NAMALWA (cell line): ENCODE measurements around the gene UBTF.
A peak's percentile ranks its signal among the peaks of the same experiment; 100 is the strongest.

Source experiments
- DNase-seq: peaks from one replicate; pipeline ENCODE4 v3.0.0-alpha.2; 2015; ENCODE audit warnings: low spot score

The UBTF gene

GRCh38 chr17:44219616-44220212 lies at the start of gene UBTF:
TSS of gene UBTF (minus strand) at chr17:44219675. CDS start at chr17:44218229, 1,446 bp downstream.
- DNase-seq: peak; percentile 70

DNA sequence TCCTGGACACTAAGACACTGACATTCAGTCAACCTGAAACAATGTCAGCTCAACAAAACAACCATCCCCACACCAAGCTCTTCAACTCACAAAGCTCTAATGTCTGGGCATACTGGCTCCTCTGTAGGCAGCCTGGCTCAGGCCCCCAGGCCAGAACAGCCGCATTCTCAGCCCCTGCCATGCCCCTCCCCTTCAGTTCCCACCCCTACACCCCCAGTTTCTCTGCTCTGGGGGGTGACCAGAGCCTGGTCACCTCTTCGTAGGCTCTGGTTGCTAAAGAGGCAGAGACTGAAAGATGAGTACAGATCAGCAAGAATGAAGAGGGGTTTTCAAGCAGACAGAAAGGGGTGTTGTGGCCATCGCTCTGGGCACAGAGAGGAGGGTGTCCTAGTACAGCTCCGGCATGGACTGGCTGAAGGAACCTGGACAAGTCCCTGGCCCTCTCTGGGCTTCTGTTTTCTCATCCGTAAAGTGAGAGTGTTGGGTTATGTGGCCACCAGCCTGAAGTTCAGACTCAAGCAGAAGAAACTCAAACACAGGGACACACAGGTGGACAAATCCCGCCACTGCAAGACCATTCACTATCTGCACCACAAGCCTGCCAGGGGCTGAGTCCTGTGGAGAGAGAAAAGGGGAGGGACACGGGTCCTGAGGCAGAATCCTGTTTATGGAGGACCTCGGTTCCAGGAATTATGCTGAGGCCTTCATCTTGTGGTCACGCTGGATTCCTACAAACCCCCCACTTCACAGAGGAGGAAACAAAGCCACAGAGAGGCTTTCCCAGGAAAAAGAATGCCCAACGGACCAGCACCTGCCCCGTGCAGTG lies 49.4 kb upstream of the UBTF start:
- no peak for DNase-seq

DNA sequence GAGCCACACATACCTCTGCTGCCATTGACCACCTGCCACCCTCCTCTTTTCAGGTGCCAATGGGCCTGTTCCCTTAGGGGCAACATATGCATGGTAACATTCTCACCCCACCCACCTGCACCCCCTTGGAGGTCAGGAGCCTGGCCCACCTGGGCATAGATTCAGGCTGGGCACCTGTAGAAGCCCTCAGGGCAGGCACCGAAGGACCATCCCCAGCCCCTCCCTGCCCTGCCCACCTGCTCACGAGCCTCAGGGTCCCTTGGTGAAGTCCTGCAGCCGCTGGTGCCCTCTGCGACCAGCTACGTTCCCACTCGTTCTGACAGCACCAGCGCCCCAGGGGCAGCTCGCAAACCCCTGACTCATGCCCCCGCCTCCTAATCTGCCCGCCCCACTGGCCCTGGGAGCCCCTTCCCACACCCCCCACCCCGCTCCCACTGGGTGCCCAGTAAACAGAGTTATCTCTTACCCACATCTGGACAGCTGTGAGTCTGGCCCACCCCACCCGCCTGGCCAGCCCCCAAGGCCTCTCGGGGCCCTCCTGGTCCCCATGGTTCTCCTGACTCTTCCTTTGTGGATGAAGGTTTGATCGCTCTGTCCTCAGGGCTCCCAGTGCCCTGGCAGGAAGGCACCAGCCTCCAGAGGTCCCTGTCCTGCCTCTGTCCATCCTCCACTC lies 48.5 kb upstream of the UBTF start, which contains the start of gene SLC4A1:
SLC4A1 (minus strand) TSS at position 318 of the 673 bp plus-strand sequence. CDS start 5,269 bp downstream, outside the sequence.
- DNase-seq: no peak

DNA sequence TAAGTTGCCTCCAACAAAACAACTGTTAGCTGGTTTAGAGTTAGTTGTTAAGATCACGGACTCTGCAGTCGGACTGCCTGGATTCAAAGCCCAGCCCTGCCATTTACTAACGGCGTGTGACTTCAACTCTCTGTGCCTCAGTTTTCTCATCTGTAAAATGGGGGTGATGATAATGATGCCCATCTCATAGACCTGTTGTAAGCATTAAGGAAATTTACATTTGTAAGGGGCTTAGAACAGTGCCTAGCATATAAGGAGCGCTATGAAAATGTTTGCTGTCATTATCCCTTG lies 47.6 kb upstream of the UBTF start:
- no peak for DNase-seq

GRCh38 chr17:44266402-44267164 lies 47.1 kb upstream of the UBTF start:
- no peak for DNase-seq

DNA sequence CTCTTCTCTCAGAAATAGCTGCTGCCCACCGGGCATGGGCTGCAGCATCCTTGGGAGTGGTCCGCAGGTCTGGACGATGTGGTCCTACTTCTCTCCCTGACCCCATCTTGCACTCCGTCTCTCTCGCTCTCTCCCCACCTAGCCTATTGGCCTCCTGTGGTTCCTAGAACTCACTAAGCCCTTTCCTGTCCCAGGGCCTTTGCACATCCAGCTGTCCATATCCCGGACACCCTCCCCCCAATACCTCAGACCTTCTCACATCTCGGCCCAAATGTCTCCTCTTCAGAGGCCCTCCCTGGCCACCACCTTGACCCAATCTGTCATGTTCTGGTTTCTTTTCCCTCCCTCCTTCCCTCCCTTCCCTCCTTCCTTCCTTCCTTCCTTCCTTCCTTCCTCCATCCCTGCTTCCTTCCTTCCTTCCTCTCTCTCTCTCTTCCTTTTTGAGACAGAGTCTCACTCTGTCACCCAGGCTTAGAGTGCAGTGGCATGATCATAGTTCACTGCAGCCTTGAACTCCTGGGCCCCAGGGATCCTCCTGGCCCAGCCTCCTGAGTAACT lies 43.9 kb upstream of the UBTF start:
- DNase-seq: no peak

GRCh38 chr17:44262654-44263225 lies 43.3 kb upstream of the UBTF start:
- DNase-seq: no peak

DNA sequence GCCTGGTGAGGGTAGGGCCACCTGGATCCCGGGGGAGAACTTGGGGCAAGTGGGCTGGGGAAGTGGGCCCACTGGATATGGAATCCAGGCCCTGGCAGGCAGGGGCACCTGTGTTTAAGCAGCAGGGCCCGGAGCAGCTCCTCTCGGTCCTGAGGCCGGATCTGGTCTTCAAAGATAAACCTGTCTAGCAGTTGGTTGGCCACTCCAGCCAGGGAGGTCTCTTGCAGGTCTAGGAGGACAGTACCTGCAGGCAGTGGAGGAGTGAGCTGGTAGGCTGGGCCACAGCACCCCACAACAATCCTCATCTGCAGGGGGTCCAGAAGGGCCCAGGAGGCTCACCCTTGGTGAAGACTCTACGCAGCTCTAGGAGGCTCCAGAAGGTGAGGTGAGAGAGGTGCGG lies 40.8 kb upstream of the UBTF start:
- no peak for DNase-seq

DNA sequence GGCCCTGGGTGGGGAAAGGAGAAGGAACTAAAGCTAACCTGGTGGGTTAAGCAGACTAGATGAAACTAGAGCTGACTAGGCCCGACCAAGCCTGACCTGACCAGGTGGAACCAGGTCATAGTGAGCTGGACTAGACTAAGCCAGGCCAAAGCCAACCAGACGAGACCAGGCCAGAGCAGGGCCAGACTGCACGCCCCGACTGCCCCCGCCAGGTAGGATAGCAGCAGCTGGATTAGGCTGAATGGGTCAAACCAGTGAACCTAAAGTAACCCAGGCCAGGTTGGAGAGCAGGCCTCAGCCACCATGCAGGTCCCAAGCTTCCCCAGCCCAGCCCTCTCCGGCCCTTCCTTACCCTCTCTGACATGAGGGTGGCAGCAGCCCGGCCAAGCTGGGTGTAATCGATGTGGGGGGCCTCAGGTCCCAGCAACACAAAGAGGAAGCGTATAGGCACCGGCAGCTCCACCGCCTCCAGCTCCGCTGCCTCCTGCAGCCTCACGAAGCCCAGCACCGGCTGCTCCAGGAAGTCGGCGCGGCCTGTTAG lies 39.4 kb upstream of the UBTF start:
- no peak for DNase-seq

- DNase-seq: no peak
Measured at GRCh38 chr17:44257815-44258760, 38.6 kb upstream of the UBTF start.

GRCh38 chr17:44256671-44257070 lies 37.2 kb upstream of the UBTF start:
- peak; percentile 52 for DNase-seq

GRCh38 chr17:44255915-44256314 lies 36.4 kb upstream of the UBTF start:
- DNase-seq: no peak

DNA sequence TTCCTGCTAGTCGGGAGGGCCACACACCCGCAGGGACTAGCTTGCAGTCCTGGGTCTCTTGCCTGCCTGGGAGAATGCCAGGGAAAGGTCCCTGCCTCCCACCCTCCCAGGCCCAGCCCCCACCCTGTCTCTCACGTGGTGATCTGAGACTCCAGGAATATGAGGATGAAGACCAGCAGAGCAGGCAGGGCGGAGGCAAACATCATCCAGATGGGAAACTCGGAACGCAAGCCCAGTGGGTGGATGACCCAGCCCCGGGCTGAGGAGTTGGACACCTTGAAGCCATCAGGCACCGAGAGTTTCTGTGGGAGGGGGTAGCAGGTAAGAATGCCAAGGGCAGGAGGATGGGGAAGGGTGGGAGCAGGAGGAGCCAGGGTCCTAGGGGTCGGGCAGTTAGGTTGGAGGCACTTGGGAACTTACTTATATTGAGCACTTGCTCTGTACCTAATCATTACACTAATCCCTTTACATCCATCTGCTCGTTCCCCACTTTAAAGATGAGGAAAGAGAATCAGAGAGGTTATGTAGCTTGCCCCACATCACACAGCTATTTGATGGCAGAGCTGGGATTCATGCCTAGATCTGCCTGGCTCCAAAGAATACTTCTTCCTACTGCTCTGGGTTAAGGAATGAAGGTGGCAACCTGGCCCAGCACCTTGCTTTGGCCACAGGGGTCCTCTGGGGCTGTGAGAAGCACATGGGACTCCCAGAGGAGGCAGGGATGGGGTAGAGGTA lies 35.1 kb upstream of the UBTF start:
- no peak for DNase-seq

DNA sequence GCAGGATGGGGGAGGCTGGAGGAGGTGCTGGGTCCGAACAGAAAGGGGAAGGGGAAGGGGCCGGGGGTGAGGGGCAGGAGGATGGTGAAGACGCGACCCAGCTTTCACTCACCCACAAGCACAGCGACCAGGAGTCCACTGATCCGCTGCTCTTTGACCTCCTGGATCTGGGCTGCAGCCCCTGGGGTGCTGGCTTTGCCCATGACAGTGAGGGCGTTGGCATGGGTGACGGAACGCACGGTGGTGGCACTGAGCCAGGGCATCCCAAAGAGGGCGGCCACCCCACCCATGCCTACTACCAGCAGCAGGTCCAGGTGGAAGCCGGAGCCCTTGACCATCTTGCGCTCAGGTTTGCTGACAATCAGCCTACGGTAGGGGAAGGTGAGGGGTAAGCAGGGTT lies 33.5 kb upstream of the UBTF start:
- no peak for DNase-seq

DNA sequence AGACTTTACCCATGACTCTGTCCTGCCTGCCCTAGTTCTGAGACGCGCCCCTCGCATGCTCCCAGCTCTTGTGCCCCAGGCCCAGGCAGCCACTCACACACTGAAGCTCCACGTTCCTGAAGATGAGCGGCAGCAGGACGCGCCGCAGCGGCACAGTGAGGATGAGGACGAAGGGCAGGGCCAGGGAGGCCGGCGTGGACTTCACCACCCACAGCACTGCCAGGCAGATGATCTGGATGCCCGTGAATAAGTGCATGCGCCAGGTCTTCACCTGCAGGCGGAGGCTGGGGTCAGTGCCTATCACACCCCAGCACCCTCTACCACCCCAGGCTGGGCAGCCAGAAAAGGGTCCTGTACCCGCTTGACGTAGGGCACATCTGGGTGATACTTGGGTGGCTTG lies 31.6 kb upstream of the UBTF start:
- no peak for DNase-seq

DNA sequence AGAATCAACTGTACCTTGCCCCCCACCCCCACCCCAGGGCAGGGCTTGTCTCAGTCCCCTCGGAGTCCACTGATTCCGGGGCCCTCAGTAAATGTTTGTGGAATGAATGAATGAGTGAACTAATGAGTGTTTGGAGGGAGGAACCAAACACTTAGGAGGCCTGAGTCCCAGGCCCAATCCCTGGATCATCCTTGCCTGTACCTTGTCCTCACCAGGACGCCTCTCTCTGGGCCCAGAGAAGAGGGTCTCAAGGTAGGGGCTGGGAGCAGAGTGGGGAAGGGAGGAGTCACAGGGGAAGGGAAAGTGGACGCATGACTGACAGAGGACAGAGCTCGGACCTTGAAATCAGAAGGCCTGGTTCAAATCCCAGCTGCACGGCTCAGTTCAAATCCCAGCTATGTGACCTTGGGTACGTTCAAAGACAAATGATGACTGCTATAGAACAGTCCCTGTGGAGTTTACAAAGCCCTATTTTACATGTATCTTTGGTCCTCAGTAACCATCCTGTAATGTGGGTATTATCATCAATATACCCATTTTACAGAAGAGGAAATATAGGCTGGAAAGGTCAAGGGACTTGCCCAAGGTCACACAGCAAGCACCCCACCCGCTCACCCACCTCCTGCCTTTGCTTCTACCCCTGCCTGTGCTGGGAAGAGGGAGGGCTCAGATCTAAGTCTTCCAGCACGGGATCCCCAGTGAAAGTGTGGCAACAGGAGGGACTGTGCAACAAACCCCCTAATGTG lies 30.2 kb upstream of the UBTF start:
- DNase-seq: no peak

- no peak for DNase-seq
Measured at GRCh38 chr17:44247876-44248736, 28.6 kb upstream of the UBTF start.

GRCh38 chr17:44247440-44247841 lies 28.0 kb upstream of the UBTF start:
- no peak for DNase-seq
